WI38 (cell line): ENCODE results near the gene CCDC138.

Experiments
- H3K4me3 ChIP-seq: 2 replicates; pipeline ENCODE4 v1.5.1; 2011; ENCODE audit warnings: low read depth, mild to moderate bottlenecking, control low read depth, low read length
- TF ChIP-seq, protein P1 (sequence below): IDR thresholded peaks from 2 replicates; pipeline ENCODE4 v1.5.1; 2012; ENCODE audit warnings: low read depth, mild to moderate bottlenecking, control low read depth, low read length

CCDC138 gene

GRCh38 chr2:108869542-108869941 is 83.0 kb downstream of the CCDC138 start:
- TF ChIP-seq, protein P1, sequence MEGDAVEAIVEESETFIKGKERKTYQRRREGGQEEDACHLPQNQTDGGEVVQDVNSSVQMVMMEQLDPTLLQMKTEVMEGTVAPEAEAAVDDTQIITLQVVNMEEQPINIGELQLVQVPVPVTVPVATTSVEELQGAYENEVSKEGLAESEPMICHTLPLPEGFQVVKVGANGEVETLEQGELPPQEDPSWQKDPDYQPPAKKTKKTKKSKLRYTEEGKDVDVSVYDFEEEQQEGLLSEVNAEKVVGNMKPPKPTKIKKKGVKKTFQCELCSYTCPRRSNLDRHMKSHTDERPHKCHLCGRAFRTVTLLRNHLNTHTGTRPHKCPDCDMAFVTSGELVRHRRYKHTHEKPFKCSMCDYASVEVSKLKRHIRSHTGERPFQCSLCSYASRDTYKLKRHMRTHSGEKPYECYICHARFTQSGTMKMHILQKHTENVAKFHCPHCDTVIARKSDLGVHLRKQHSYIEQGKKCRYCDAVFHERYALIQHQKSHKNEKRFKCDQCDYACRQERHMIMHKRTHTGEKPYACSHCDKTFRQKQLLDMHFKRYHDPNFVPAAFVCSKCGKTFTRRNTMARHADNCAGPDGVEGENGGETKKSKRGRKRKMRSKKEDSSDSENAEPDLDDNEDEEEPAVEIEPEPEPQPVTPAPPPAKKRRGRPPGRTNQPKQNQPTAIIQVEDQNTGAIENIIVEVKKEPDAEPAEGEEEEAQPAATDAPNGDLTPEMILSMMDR = no peak
- H3K4me3 ChIP-seq = no peak overlapping the region

GRCh38 chr2:108870069-108870644 is 83.6 kb downstream of the CCDC138 start:
- no peak overlapping the region for H3K4me3 ChIP-seq
- TF ChIP-seq, protein P1 = no peak

DNA sequence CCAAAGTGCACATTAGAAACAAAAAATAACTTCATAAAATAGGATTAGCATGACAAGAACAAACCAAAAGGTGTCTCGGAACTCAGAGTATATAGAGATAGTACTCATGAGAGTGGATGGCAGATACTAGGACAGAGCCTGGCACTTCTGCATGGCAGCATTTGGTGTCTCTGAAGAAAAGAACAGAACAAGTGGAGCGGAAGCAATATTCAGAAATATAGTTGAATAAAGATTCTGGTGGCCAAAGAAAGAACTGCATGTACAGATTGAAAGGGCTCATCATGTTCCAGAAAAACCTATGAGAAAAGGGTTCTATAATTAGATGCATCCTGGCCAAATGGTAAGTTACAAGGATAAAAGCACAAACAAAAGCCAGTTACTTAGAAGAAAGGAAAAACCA is 90.9 kb downstream of the CCDC138 start:
- TF ChIP-seq, protein P1 = no peak

GRCh38 chr2:108878276-108878675 is 91.7 kb downstream of the CCDC138 start:
- no peak overlapping the region for H3K4me3 ChIP-seq
- TF ChIP-seq, protein P1 = no peak

More for the DNA sequence above, 90.9 kb downstream of the CCDC138 start:
- H3K4me3 ChIP-seq = no peak overlapping the region

- H3K4me3 ChIP-seq = no peak overlapping the region
- TF ChIP-seq, protein P1 = no peak
Observed at GRCh38 chr2:108884619-108885018, 98.0 kb downstream of the CCDC138 start.

- H3K4me3 ChIP-seq = no peak overlapping the region
- TF ChIP-seq, protein P1 = no peak
Observed at GRCh38 chr2:108889907-108890306, 103.3 kb downstream of the CCDC138 start.

GRCh38 chr2:108893277-108893676 is 106.7 kb downstream of the CCDC138 start:
- TF ChIP-seq, protein P1 = no peak
- no peak overlapping the region for H3K4me3 ChIP-seq
